ENCODE measurements around the gene NT5DC1. TPM values are rescaled to one million over a fixed set of nuclear protein-coding genes. Genes with fewer than 3 reads are reported as not detected.

The NT5DC1 gene
- total and polyA plus RNA-seq, 10 of the 15 experiments (the other 5 are each of a cell fraction or from before 2014, with no cell fraction given): 40.8 to 140 (median 66.8) TPM

- TF ChIP-seq PAX5 (IDR thresholded peaks at IDR 0.05; ENCODE audit: borderline replicate concordance, low read depth, low read length) (no peak), GABPA (IDR thresholded peaks at IDR 0.05; ENCODE audit: low read depth) (no peak), ZNF274 (IDR thresholded peaks at IDR 0.05; ENCODE audit: insufficient read depth, insufficient read length) (no peak), CREB1 (IDR thresholded peaks at IDR 0.05; ENCODE audit: low read depth) (no peak), NKRF (conservative IDR thresholded peaks at IDR 0.05) (no peak), HDAC2 (IDR thresholded peaks at IDR 0.05) (no peak), USF1 (IDR thresholded peaks at IDR 0.05; ENCODE audit: borderline replicate concordance, extremely low read length, insufficient read depth, low read depth, low read length) (no peak), CHD4 (IDR thresholded peaks at IDR 0.05) (no peak), NFXL1 (IDR thresholded peaks at IDR 0.05; ENCODE audit: borderline replicate concordance) (no peak), SIN3A (IDR thresholded peaks at IDR 0.05; ENCODE audit: low read depth, low read length) (no peak), RELA (IDR thresholded peaks at IDR 0.05; ENCODE audit: borderline replicate concordance, partially characterized antibody) (no peak), TARDBP (IDR thresholded peaks at IDR 0.05; ENCODE audit: borderline replicate concordance) (no peak)
- TF ChIP-seq, protein P1, sequence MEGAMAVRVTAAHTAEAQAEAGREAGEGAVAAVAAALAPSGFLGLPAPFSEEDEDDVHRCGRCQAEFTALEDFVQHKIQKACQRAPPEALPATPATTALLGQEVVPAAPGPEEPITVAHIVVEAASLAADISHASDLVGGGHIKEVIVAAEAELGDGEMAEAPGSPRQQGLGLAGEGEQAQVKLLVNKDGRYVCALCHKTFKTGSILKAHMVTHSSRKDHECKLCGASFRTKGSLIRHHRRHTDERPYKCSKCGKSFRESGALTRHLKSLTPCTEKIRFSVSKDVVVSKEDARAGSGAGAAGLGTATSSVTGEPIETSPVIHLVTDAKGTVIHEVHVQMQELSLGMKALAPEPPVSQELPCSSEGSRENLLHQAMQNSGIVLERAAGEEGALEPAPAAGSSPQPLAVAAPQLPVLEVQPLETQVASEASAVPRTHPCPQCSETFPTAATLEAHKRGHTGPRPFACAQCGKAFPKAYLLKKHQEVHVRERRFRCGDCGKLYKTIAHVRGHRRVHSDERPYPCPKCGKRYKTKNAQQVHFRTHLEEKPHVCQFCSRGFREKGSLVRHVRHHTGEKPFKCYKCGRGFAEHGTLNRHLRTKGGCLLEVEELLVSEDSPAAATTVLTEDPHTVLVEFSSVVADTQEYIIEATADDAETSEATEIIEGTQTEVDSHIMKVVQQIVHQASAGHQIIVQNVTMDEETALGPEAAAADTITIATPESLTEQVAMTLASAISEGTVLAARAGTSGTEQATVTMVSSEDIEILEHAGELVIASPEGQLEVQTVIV (IDR thresholded peaks at IDR 0.05; ENCODE audit: borderline replicate concordance, partially characterized antibody): no peak
- TF ChIP-seq, protein P2, sequence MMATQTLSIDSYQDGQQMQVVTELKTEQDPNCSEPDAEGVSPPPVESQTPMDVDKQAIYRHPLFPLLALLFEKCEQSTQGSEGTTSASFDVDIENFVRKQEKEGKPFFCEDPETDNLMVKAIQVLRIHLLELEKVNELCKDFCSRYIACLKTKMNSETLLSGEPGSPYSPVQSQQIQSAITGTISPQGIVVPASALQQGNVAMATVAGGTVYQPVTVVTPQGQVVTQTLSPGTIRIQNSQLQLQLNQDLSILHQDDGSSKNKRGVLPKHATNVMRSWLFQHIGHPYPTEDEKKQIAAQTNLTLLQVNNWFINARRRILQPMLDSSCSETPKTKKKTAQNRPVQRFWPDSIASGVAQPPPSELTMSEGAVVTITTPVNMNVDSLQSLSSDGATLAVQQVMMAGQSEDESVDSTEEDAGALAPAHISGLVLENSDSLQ (IDR thresholded peaks at IDR 0.05): no peak
- Histone ChIP-seq H3K79me2 (ENCODE audit: control insufficient read depth, insufficient read depth, low read length) (peaks cover 33% of the 10 kb centered on the region), H3K9me3 (replicated peaks; ENCODE audit: control insufficient read depth, insufficient read depth, low read length) (peaks cover 26% of the 10 kb centered on the region), H3K4me3 (no peak overlapping the region), H2AFZ (ENCODE audit: control insufficient read depth, low read depth, low read length) (no peak overlapping the region), H3K4me2 (ENCODE audit: control insufficient read depth, insufficient read depth) (no peak overlapping the region), H3K9ac (ENCODE audit: control insufficient read depth, insufficient read depth, low read length) (no peak overlapping the region), H3K36me3 (ENCODE audit: control insufficient read depth in 2 of 2, insufficient read depth in 2 of 2, low read length in 1 of 2) (peaks cover 0 to 3% of the 10 kb centered on the region in 2 experiments; a peak in 1 of 4 replicates), H3K27me3 (replicated peaks in 1 of 2; ENCODE audit: control insufficient read depth in 2 of 2, insufficient read depth in 2 of 2, low read length in 1 of 2) (no peaks in the 10 kb centered on the region), H3K27ac (ENCODE audit: control insufficient read depth, insufficient read depth) (no peak overlapping the region), H4K20me1 (ENCODE audit: control insufficient read depth, insufficient read depth) (no peaks in the 10 kb centered on the region), H3K4me1 (ENCODE audit: control insufficient read depth, insufficient read depth, low read length) (peaks cover 25% of the 10 kb centered on the region)
- DNase-seq (ENCODE audit: low read depth, low spot score): no peak
- in situ Hi-C loops (cut with MboI): loop anchor here (10.0 kb wide), 1 partner anchor 199 kb away; no protein-coding TSS in a partner anchor
- 99% methylated on average over 7 of the region's 7 CpGs for WGBS (ENCODE audit: insufficient coverage, insufficient replicate concordance, low lambda C conversion rate, missing lambda C conversion rate)
- intact Hi-C loops (cut with micrococcal nuclease; ENCODE audit: unreplicated experiment): loop anchor here (10.0 kb wide), 1 partner anchor 1379 kb away; no protein-coding TSS in a partner anchor
- no peak for FAIRE-seq
- CTCF ChIA-PET: interaction anchor here (0.9 to 1.1 kb wide), 2 partner anchors 74 to 83 kb away, joined by 3 to 4 read pairs; no protein-coding TSS in a partner anchor
- POLR2A ChIA-PET: no interaction called here
- RAD21 ChIA-PET (ENCODE audit: unreplicated experiment): no interaction called here
- SMC1A ChIA-PET (ENCODE audit: uncharacterized antibody, unreplicated experiment): interaction anchor here (1.2 to 5.3 kb wide), 2 partner anchors 32 to 81 kb away, joined by 3 to 35 read pairs; no protein-coding TSS in a partner anchor
- no TSS peak for BruUV-seq (replicated peaks)
- no peak for ATAC-seq
Measured at GRCh38 chr6:116094041-116094440, 6.6 kb upstream of the NT5DC1 start.

Measured in GM12878 (cell line).